Activated CD8-positive, alpha-beta memory T cell treated with anti-CD3 and anti-CD28 coated beads, Interleukin-2, amount 50 U/mL, for 4 hours (primary cell): ENCODE measurements around the gene PGLYRP2.
A peak's percentile ranks its signal among the peaks of the same experiment; 100 is the strongest.
"Not testable (repeated sequence)": the region's sequence is repeated elsewhere in the genome, so short reads cannot be mapped to it uniquely, and the experiment has no call there.

Experiments
- DNase-seq: peaks from one replicate; pipeline ENCODE4 v3.0.0-alpha.2; 2020

The PGLYRP2 gene, protein sequence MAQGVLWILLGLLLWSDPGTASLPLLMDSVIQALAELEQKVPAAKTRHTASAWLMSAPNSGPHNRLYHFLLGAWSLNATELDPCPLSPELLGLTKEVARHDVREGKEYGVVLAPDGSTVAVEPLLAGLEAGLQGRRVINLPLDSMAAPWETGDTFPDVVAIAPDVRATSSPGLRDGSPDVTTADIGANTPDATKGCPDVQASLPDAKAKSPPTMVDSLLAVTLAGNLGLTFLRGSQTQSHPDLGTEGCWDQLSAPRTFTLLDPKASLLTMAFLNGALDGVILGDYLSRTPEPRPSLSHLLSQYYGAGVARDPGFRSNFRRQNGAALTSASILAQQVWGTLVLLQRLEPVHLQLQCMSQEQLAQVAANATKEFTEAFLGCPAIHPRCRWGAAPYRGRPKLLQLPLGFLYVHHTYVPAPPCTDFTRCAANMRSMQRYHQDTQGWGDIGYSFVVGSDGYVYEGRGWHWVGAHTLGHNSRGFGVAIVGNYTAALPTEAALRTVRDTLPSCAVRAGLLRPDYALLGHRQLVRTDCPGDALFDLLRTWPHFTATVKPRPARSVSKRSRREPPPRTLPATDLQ

GRCh38 chr19:15479391-15480345 is at the start of gene PGLYRP2:
Gene PGLYRP2, minus strand, starts transcription at chr19:15479501. Its CDS starts 130 bp downstream, at chr19:15479371.
- no peak for DNase-seq

DNA sequence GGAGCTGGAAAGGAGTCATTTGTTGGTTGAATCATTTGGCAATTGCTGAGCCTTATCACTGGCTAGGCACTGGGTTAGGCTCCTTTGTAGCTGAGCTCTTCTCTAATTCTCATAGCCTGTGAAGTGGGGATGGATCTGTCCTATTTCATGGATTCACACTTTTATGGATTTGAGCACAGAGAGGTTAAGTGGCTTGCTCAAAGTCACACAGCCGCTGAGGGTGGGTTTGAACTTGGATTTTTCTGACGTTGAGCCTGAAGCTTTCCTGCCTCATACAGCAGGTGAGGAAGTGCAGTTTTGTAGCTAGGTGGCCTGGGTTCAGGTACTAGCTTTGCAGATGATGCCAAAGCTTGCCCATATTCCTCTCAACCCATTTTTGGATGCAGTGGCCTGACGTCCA is 48.4 kb upstream of the PGLYRP2 start:
- DNase-seq: no peak

DNA sequence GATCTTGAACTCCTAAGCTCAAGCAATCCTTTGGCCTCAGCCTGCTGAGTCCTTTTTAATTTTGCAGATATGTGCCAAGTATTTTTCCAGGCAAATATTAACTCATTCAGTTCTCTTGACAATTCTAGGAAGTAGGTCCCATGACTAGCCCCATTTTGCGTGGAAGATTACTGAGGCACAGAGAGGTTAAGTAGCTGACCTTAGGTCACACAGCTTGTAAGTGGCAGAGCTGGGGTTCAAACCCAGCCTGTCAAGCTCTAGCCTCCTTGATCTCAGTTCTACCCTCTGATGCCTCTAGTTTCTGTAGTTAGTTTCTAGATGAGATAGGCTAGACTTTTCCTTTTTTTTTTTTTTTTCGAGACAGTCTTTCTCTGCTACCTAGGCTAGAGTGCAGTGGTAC is 47.1 kb upstream of the PGLYRP2 start:
- DNase-seq: no peak

GRCh38 chr19:15525291-15525690 is 46.0 kb upstream of the PGLYRP2 start:
- DNase-seq: no peak

GRCh38 chr19:15524781-15525180 is 45.5 kb upstream of the PGLYRP2 start:
- no peak for DNase-seq

GRCh38 chr19:15519433-15519976 is 40.2 kb upstream of the PGLYRP2 start:
- DNase-seq: no peak

- DNase-seq: no peak
Observed at GRCh38 chr19:15517778-15518177, 38.5 kb upstream of the PGLYRP2 start.

DNA sequence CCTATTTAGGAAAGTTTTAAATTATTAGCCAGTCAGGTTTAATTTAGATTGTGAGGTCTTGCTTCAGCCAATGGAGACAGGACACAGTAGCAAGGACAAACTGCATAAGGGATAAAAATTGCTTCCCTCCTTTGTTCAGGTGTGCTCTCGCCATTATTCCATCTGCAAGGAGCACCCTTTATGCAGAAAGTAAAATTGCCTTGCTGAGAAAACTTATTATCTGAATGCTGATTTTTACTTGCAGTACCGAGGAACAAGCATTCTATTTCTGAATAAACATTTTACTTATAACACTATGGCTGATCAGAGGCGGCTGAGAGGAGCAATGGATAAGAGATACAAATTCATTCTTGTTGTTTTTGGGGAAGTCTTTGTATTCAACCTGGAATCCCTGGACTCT is 37.1 kb upstream of the PGLYRP2 start:
- no peak for DNase-seq

DNA sequence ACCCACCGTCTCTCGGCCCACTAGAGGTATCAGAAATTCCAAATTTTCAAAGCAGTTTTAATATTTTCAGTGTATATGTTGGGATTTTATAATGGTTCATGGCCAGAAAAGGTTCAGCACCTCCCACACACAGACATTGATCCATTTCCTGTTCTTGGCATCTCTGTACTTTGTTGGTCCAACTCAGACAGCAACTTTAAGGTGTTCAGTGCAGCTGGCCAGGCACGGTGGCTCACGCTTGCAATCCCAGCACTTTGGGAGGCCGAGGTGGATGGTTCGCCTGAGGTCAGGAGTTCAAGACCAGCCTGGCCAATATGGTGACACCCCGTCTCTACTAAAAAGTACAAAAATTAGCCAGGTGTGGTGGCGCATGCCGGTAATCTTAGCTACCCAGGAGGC is 35.9 kb upstream of the PGLYRP2 start:
- not testable (repeated sequence) for DNase-seq

DNA sequence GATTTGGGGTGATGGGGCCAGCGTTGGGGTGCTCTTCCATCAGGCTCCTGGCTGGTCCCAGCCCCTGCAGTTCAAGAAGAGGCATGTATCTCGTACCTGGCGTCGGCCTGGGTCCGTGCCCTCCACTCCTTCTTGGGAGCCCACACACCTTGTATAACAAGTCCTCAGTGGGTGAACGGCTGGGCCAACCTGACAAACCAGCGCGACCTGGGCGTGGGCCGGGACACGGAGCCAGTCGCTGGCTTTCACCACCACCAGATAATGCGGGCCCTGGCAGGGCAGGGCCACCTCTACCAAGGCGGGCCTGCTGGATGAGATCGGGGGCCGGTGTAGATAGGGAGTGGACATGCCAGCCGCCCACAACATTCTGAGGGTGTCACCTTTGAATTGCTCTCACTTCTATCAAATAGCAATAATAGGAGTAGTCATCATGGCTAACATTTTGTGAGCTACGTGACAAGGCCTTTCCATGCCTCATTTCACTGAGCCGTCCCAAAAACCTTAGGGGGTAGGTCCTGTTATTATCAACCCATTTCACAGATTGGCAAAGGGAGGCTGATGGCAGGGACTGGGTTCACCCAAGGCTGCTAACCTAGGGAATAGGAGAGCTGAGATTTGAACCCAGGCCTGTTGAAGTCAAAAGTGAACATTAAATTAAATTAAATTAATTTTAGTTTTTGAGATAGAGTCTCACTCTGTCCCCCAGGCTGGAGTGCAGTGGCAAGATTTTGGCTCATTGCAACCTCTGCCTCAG is 32.5 kb upstream of the PGLYRP2 start:
- no peak for DNase-seq

DNA sequence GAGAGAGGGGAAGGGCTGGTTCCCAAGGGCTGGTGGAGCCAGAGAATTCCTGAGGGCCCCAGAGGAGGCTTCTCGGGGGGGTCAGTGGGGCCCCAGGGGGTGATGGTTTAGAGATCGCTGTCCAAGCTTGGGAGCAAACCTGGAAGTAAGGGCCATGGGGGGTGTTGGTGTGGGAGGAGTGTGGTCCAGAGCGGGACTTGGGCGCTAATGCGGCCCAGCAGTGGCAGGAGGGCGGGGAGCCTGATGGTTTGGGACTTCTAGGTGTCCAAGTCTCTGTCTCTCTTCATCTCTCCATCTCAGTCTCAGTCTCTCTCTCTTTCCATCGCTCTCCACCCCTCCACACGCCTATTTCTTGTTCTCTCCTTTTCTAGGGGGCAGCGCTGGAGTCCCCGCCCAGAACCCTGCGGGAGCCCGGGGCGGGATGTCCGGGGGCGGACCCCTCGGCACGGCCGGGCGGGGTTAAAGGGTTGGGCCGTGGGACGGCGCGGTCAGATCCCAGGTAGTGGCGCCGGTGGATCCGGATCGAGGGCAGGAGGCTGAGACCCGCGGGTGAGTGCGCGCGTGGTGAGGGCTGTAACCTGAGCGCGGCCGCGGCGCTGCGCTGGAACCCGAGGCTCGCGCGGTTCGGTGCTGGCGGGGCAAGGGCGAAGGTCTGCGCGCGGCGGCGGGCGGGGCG is 28.9 kb upstream of the PGLYRP2 start, which contains the start of gene CYP4F22:
Gene CYP4F22 (plus strand): TSS at position 491 of the 676 bp plus-strand sequence. CDS start 16,812 bp downstream, outside the sequence.
- peak; percentile 22 for DNase-seq

GRCh38 chr19:15507068-15508034 is 28.1 kb upstream of the PGLYRP2 start:
- no peak for DNase-seq

DNA sequence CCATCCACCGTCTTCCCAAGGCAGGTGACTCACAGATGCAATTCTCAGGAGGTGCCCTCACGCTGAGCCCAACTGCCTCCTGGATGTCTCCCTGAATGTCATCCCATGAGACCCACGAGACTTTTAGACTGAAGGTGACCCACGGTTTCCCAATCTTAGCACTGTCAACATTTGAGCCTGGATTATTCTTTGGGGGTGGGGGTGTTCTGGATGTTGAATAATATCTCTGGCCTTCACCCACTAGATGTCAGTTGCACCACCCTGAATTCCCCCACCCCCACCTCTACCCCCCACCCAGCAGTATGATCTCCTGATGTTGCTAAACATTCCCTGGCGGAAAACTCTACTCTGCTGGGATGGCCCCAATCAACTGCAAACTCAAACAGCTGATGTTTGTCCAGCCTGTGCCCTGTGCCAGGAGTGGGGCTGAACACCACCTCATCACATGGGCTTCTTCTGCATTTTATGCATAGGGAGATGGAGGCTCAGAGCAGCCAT is 26.8 kb upstream of the PGLYRP2 start:
- no peak for DNase-seq

DNA sequence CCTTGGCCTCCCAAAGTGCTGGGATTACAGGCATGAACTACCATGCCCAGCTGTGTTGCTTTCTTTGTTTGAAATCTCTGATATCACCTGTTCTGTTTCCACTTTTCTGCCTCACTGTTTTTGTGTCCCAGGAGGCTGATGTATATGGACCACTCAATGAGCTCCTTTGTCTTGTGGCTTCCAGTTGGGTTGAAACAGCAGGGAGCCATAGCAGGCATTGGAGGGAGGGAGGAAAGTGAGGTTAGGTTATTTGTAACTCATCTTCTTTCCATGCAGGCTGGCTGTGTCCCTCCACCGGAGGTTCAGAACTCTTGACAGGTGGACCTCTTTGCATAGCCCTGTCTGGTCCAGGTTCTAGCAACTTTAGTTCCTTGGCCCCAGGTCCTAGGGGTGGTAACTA is 23.0 kb upstream of the PGLYRP2 start:
- no peak for DNase-seq

GRCh38 chr19:15501596-15501995 is 22.3 kb upstream of the PGLYRP2 start:
- no peak for DNase-seq

GRCh38 chr19:15498910-15499309 is 19.6 kb upstream of the PGLYRP2 start:
- no peak for DNase-seq

DNA sequence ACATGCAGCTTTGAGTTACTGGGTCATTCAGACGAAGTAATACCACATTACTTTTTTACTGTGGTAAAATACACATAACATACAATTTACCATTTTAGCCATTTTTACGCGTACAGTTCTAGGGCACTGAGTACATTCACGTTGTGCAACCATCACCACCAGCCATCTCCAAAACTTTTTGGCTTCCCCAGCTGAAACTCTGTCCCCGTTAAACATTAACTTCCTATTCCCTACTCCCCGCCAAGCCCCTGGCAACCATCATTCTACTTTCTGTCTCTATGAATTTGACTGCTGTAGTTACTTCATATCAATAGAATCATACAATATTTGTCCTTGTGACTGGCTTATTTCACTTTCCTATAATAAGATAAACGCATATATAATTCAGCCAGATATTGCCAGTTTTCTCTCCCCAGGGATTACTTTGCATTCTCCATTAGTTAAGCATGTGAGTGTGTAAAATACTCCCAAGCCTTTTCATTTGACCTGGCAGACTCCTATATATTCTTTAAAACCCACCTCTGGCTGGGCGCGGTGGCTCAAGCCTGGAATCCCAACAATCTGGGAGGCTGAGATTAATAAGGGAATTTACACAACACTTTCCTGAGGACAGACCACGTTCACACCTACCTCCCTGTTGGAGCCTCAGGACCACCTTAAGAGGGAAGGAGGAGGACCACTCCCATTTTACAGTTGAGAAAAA is 19.0 kb upstream of the PGLYRP2 start:
- no peak for DNase-seq

GRCh38 chr19:15495151-15495550 is 15.8 kb upstream of the PGLYRP2 start:
- no peak for DNase-seq

DNA sequence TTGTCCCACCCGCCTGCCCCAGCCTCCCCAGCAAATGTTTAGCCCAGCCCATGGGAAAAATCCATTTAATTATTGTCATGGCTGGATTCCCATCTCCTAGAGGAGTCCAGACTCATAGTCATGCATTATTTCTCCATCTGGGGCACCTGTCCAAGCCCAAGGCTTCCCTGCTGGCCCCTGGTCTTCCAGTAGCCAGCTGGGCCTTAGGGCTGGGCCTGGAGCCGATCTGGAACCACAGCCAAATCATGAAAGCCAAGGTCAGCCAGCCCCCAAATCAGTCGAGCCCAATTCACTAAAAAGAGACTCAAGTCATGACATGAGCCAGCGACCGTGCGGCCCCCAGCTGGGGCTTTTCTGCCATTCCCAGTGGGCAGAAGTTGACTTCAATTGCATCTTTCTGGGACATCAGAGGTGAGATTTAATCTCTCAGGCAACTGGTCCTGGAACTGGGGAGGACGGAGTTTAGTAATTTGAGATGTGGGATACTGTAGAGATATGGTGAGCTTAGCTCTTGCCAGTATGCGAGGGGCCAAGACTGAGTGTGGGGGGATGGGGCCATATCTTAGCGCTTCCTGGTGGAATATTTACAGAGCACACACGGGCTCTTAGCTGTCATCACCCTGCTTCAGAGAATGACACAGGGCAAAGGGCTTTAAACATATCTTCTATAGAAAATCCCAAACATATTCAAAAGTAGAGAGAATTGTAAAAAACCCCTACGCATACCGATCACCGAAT is 9.4 kb upstream of the PGLYRP2 start:
- DNase-seq: no peak
